Subcutaneous abdominal adipose tissue (tissue), 5 donors: ENCODE results near the gene PBX2.
"Not testable (repeated sequence)": the region's sequence is repeated elsewhere in the genome, so short reads cannot be mapped to it uniquely, and the experiment has no call there.

Experiments used
- H3K27ac ChIP-seq: one replicate; pipeline ENCODE4 v1.7.0; 2013; ENCODE audit warnings: low read depth, mild to moderate bottlenecking, inconsistent platforms, low read length, moderate library complexity
- H3K27me3 ChIP-seq, 5 donors: one replicate each; pipeline ENCODE4 v1.7.0; 2013; ENCODE audit warnings: low read length in 5 of 5, inconsistent platforms in 1 of 5; ENCODE audit not compliant: control insufficient read depth in 5 of 5, insufficient read depth in 4 of 5
- H3K36me3 ChIP-seq, 5 donors: one replicate each; pipeline ENCODE4 v1.7.0; 2013; ENCODE audit warnings: low read length in 5 of 5; ENCODE audit not compliant: control insufficient read depth in 5 of 5, insufficient read depth in 5 of 5
- H3K4me1 ChIP-seq, 5 donors: one replicate each; pipeline ENCODE4 v1.7.0; 2013; ENCODE audit warnings: low read length in 5 of 5, mild to moderate bottlenecking in 3 of 5, moderate library complexity in 1 of 5; ENCODE audit not compliant: control insufficient read depth in 5 of 5, insufficient read depth in 5 of 5
- H3K4me3 ChIP-seq, 5 donors: one replicate each; pipeline ENCODE4 v1.7.0; 2013; ENCODE audit warnings: low read length in 5 of 5, low read depth in 1 of 5
- H3K9ac ChIP-seq, 5 donors: one replicate each; pipeline ENCODE4 v1.7.0; 2013; ENCODE audit warnings: low read length in 5 of 5, mild to moderate bottlenecking in 4 of 5, moderate library complexity in 3 of 5
- H3K9me3 ChIP-seq, 5 donors: one replicate each; pipeline ENCODE4 v1.7.0; 2013; ENCODE audit warnings: low read length in 5 of 5; ENCODE audit not compliant: control insufficient read depth in 5 of 5
- donor health status: healthy.
- donor health status: healthy.
- donor health status: healthy.
- donor health status: healthy.
- donor health status: healthy.

PBX2 gene

GRCh38 chr6:32144238-32144637, 45.8 kb downstream of the PBX2 start:
- peaks cover 2 to 20% (median 17%) of the 10 kb centered on the region in 5 donors for H3K4me1 ChIP-seq

GRCh38 chr6:32140420-32141046, 49.5 kb downstream of the PBX2 start:
- H3K4me1 ChIP-seq = peaks cover 0 to 6% (median 3%) of the 10 kb centered on the region in 5 donors
- no peak overlapping the region for H3K27ac ChIP-seq
- peaks cover 0 to 3% (median 0%) of the 10 kb centered on the region in 5 donors for H3K27me3 ChIP-seq

More at GRCh38 chr6:32144238-32144637, 45.8 kb downstream of the PBX2 start:
- H3K4me3 ChIP-seq, H3K9me3 ChIP-seq, H3K27ac ChIP-seq, H3K27me3 ChIP-seq, H3K9ac ChIP-seq, H3K36me3 ChIP-seq: not testable (repeated sequence)

GRCh38 chr6:32139590-32139989, 50.4 kb downstream of the PBX2 start:
- no peaks in the 10 kb centered on the region for H3K9me3 ChIP-seq
- H3K27ac ChIP-seq = no peak overlapping the region
- H3K36me3 ChIP-seq = no peaks in the 10 kb centered on the region
- H3K27me3 ChIP-seq = peaks cover 0 to 3% (median 0%) of the 10 kb centered on the region in 5 donors
- no peak overlapping the region for H3K4me3 ChIP-seq
- no peak overlapping the region for H3K9ac ChIP-seq
- H3K4me1 ChIP-seq = peaks cover 0 to 6% (median 3%) of the 10 kb centered on the region in 5 donors

More at GRCh38 chr6:32140420-32141046, 49.5 kb downstream of the PBX2 start:
- no peak overlapping the region for H3K4me3 ChIP-seq
- no peak overlapping the region for H3K9ac ChIP-seq
- no peaks in the 10 kb centered on the region for H3K36me3 ChIP-seq
- H3K9me3 ChIP-seq = no peaks in the 10 kb centered on the region

- Histone ChIP-seq H3K27ac (no peak overlapping the region), H3K36me3 (no peaks in the 10 kb centered on the region), H3K27me3 (peaks cover 0 to 3% (median 0%) of the 10 kb centered on the region in 5 donors), H3K4me3 (no peak overlapping the region), H3K4me1 (peaks cover 0 to 6% (median 3%) of the 10 kb centered on the region in 5 donors), H3K9me3 (no peaks in the 10 kb centered on the region), H3K9ac (no peak overlapping the region)
Observed at GRCh38 chr6:32137454-32137853, 52.5 kb downstream of the PBX2 start.
